GM12864 (cell line): ENCODE measurements around the gene UBE4B.

ENCODE experiments used
- DNase-seq: peaks from one replicate; pipeline ENCODE4 v3.0.0-alpha.2; 2011; ENCODE audit warnings: low read depth
- H3K4me3 ChIP-seq: 2 replicates; pipeline ENCODE4 v1.5.1; 2011; ENCODE audit warnings: mild to moderate bottlenecking, low read depth, low read length, control low read depth
- CTCF ChIP-seq: IDR thresholded peaks from 2 replicates; pipeline ENCODE4 v1.5.1; 2011; ENCODE audit warnings: low read depth, mild to moderate bottlenecking, moderate library complexity, low read length, control low read depth, inconsistent platforms; ENCODE audit errors: missing control alignments

UBE4B gene

GRCh38 chr1:10063878-10064277 is 31.1 kb downstream of the UBE4B start:
- TF ChIP-seq CTCF, result no peak
- DNase-seq, result no peak
- H3K4me3 ChIP-seq, result no peak overlapping the region

GRCh38 chr1:10064416-10065343 is 31.9 kb downstream of the UBE4B start:
- no peak for DNase-seq
- H3K4me3 ChIP-seq, result no peak overlapping the region
- no peak for TF ChIP-seq CTCF

GRCh38 chr1:10065344-10065685 is 32.6 kb downstream of the UBE4B start:
- no peak for TF ChIP-seq CTCF
- DNase-seq, result no peak
- no peak overlapping the region for H3K4me3 ChIP-seq

- no peak for TF ChIP-seq CTCF
- no peak for DNase-seq
- no peak overlapping the region for H3K4me3 ChIP-seq
Observed at GRCh38 chr1:10065760-10066159, 33.0 kb downstream of the UBE4B start.

GRCh38 chr1:10068605-10069294 is 36.0 kb downstream of the UBE4B start:
- DNase-seq, result no peak
- H3K4me3 ChIP-seq, result no peak overlapping the region
- TF ChIP-seq CTCF, result no peak

GRCh38 chr1:10070206-10070605 is 37.4 kb downstream of the UBE4B start:
- no peak overlapping the region for H3K4me3 ChIP-seq
- DNase-seq, result no peak
- TF ChIP-seq CTCF, result no peak
